NB4 (cell line): Measurements from ENCODE around the gene CD101.

ENCODE experiments used
- CTCF ChIP-seq: IDR thresholded peaks from one replicate; pipeline ENCODE4 v1.5.1; 2012; ENCODE audit warnings: low read depth, low read length
- POLR2A ChIP-seq: IDR thresholded peaks from 2 replicates; pipeline ENCODE4 v1.6.1; 2011; ENCODE audit warnings: mild to moderate bottlenecking; ENCODE audit not compliant: insufficient read length; ENCODE audit errors: extremely low read depth
- TF ChIP-seq, protein P1 (sequence below): IDR thresholded peaks from 2 replicates; pipeline ENCODE4 v1.6.1; 2011; ENCODE audit warnings: low read depth, low read length

- TF ChIP-seq CTCF (no peak), POLR2A (no peak)
- TF ChIP-seq, protein P1, sequence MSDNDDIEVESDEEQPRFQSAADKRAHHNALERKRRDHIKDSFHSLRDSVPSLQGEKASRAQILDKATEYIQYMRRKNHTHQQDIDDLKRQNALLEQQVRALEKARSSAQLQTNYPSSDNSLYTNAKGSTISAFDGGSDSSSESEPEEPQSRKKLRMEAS: no peak
These were observed 24.8 kb downstream of the CD101 start for GRCh38 chr1:117026361-117026760.
